ENCODE measurements around the gene E2F8. TPM values are rescaled to one million over a fixed set of nuclear protein-coding genes. Genes with fewer than 3 reads are reported as not detected.

Gene E2F8
- polyA plus RNA-seq, 1 of the 3 experiments (the other 2 are of a cell fraction): 2.7 TPM

DNA sequence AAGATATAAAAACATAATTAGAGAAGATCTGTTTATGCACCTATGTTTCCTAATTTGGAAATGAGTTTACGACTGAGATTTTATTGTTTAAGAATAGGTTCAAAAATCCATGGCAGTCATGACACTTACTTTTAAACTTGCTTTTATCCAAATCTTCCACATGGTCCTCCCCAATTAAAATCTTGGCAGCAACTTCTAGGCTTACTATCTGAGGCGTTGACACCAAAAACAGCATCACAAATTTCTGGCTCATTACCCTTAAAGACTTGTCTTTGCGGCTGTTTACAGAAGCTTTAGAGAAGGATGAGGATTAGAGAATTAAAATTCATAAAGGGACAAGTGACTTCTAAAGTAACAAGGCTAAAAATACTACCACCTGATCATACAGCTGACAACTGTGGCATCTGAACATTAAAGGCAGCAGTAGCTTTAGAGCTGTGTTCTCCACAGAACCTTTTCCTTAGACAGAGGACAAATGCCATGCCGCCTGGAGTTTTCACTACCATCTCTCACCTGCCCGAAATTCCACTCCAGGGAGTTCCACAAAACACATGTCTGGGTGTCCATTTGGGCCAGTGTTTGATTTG lies 6.4 kb downstream of the E2F8 start:
- Histone ChIP-seq H3K36me3 (replicated peaks in 1 of 2; ENCODE audit: control insufficient read depth in 1 of 2, insufficient read depth in 2 of 2, low read length in 1 of 2) (peaks cover 0 to 21% of the 10 kb centered on the region in 2 experiments), H3F3A (replicated peaks; ENCODE audit: insufficient read depth) (no peaks in the 10 kb centered on the region), H3K9ac (no peak overlapping the region), H3K4me3 (ENCODE audit: low read depth in 2 of 2, low read length in 1 of 2) (no peak overlapping the region), H3K27me3 (ENCODE audit: insufficient read depth) (no peaks in the 10 kb centered on the region), H3K4me2 (no peak overlapping the region), H4K20me1 (ENCODE audit: insufficient read depth) (no peaks in the 10 kb centered on the region), H3K4me1 (ENCODE audit: control insufficient read depth in 1 of 2, insufficient read depth in 2 of 2, low read depth in 1 of 2, low read length in 1 of 2) (peaks cover 0 to 2% of the 10 kb centered on the region in 2 experiments; a peak in 3 of 4 replicates), H3K9me3 (no peaks in the 10 kb centered on the region), H3K27ac (ENCODE audit: low read depth in 2 of 2, low read length in 1 of 2) (no peak overlapping the region), H3K9me2 (no peaks in the 10 kb centered on the region), H2AFZ (ENCODE audit: low read depth) (no peak overlapping the region), H3K79me2 (ENCODE audit: insufficient read depth) (no peaks in the 10 kb centered on the region; the same call in 1 of the 2 replicates)
- TF ChIP-seq SIN3A (IDR thresholded peaks at IDR 0.05; ENCODE audit: borderline replicate concordance, low read depth, low read length): no peak
- no peak for TF ChIP-seq FOXM1 (IDR thresholded peaks at IDR 0.05; ENCODE audit: low read depth)
- TF ChIP-seq, protein P1, sequence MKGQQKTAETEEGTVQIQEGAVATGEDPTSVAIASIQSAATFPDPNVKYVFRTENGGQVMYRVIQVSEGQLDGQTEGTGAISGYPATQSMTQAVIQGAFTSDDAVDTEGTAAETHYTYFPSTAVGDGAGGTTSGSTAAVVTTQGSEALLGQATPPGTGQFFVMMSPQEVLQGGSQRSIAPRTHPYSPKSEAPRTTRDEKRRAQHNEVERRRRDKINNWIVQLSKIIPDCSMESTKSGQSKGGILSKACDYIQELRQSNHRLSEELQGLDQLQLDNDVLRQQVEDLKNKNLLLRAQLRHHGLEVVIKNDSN (IDR thresholded peaks at IDR 0.05; ENCODE audit: borderline replicate concordance, low read depth): no peak
- TF ChIP-seq POLR2AphosphoS5 (IDR thresholded peaks at IDR 0.05; ENCODE audit: low read depth, low read length): no peak
- no peak for TF ChIP-seq TEAD4 (IDR thresholded peaks at IDR 0.05; ENCODE audit: borderline replicate concordance, insufficient read depth)
- TF ChIP-seq FOSL2 (IDR thresholded peaks at IDR 0.05; ENCODE audit: borderline replicate concordance, low read depth): no peak
- no peak for TF ChIP-seq EZH2phosphoT487 (IDR thresholded peaks at IDR 0.05; ENCODE audit: borderline replicate concordance, low read depth)
- TF ChIP-seq, protein P2, sequence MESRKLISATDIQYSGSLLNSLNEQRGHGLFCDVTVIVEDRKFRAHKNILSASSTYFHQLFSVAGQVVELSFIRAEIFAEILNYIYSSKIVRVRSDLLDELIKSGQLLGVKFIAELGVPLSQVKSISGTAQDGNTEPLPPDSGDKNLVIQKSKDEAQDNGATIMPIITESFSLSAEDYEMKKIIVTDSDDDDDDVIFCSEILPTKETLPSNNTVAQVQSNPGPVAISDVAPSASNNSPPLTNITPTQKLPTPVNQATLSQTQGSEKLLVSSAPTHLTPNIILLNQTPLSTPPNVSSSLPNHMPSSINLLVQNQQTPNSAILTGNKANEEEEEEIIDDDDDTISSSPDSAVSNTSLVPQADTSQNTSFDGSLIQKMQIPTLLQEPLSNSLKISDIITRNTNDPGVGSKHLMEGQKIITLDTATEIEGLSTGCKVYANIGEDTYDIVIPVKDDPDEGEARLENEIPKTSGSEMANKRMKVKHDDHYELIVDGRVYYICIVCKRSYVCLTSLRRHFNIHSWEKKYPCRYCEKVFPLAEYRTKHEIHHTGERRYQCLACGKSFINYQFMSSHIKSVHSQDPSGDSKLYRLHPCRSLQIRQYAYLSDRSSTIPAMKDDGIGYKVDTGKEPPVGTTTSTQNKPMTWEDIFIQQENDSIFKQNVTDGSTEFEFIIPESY (IDR thresholded peaks at IDR 0.05; ENCODE audit: borderline replicate concordance, low read depth): no peak
- no peak for TF ChIP-seq SMC3 (IDR thresholded peaks at IDR 0.05; ENCODE audit: low read depth, low read length)
- TF ChIP-seq, protein P3, sequence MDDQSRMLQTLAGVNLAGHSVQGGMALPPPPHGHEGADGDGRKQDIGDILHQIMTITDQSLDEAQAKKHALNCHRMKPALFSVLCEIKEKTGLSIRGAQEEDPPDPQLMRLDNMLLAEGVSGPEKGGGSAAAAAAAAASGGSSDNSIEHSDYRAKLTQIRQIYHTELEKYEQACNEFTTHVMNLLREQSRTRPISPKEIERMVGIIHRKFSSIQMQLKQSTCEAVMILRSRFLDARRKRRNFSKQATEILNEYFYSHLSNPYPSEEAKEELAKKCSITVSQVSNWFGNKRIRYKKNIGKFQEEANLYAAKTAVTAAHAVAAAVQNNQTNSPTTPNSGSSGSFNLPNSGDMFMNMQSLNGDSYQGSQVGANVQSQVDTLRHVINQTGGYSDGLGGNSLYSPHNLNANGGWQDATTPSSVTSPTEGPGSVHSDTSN (IDR thresholded peaks at IDR 0.05): no peak
- TF ChIP-seq, protein P4, sequence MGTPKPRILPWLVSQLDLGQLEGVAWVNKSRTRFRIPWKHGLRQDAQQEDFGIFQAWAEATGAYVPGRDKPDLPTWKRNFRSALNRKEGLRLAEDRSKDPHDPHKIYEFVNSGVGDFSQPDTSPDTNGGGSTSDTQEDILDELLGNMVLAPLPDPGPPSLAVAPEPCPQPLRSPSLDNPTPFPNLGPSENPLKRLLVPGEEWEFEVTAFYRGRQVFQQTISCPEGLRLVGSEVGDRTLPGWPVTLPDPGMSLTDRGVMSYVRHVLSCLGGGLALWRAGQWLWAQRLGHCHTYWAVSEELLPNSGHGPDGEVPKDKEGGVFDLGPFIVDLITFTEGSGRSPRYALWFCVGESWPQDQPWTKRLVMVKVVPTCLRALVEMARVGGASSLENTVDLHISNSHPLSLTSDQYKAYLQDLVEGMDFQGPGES (IDR thresholded peaks at IDR 0.05; ENCODE audit: low read depth, low read length): no peak
- no peak for TF ChIP-seq ELF1 (IDR thresholded peaks at IDR 0.05)
- no peak for TF ChIP-seq EP300 (IDR thresholded peaks at IDR 0.05; ENCODE audit: borderline replicate concordance in 1 of 2, low read depth in 1 of 2, low read length in 1 of 2)
- TF ChIP-seq RCOR1 (IDR thresholded peaks at IDR 0.05; ENCODE audit: low read length): no peak
- no peak for TF ChIP-seq MXI1 (IDR thresholded peaks at IDR 0.05; ENCODE audit: low read depth, low read length)
- no peak for TF ChIP-seq NFIC (IDR thresholded peaks at IDR 0.05; ENCODE audit: borderline replicate concordance)
- no peak for TF ChIP-seq TAF1 (IDR thresholded peaks at IDR 0.05; ENCODE audit: borderline replicate concordance, low read depth, low read length)
- TF ChIP-seq RXRA (IDR thresholded peaks at IDR 0.05; ENCODE audit: borderline replicate concordance, low read depth): no peak
- no peak for TF ChIP-seq RAD21 (IDR thresholded peaks at IDR 0.05; ENCODE audit: low read length)
- CTCF ChIA-PET: interaction anchor here (0.9 to 1.5 kb wide), 3 partner anchors 16 to 163 kb away, joined by 3 to 7 read pairs (median 3); no protein-coding TSS in a partner anchor
- no peak for DNase-seq
- POLR2A ChIA-PET: no interaction called here
- 95% methylated on average over 5 of the region's 5 CpGs for WGBS (ENCODE audit: low lambda C conversion rate)
